SK-N-SH treated with all-trans-retinoic acid at 6 μM for 48 hours (cell line): ENCODE results near the gene PPP3CA.

Source experiments
- ATAC-seq: fragments of 200-7000 bp; cut with Tn5 transposase; 3 replicates; pipeline ENCODE4 v1.9.1; 2020; ENCODE audit warnings: mild to moderate bottlenecking, moderate library complexity
- ARNTL ChIP-seq: fragments of 450-650 bp; formaldehyde crosslinking; IDR thresholded peaks from 2 replicates; pipeline ENCODE4 v1.5.0; 2020; ENCODE audit warnings: low read depth, mild to moderate bottlenecking, moderate library complexity, borderline replicate concordance
- BACH2 ChIP-seq: fragments of 250-450 bp; sonication (Bioruptor Pico); IDR thresholded peaks from 2 replicates; pipeline ENCODE4 v1.9.0; 2021; ENCODE audit warnings: mild to moderate bottlenecking, borderline replicate concordance
- CSDC2 ChIP-seq: fragments of 250-450 bp; sonication (Bioruptor Pico); IDR thresholded peaks from 2 replicates; pipeline ENCODE4 v1.5.0; 2020; ENCODE audit warnings: mild to moderate bottlenecking, moderate library complexity
- ESRRG ChIP-seq: fragments of 250-450 bp; sonication (Bioruptor Pico); IDR thresholded peaks from 2 replicates; pipeline ENCODE4 v1.6.1; 2021; ENCODE audit warnings: mild to moderate bottlenecking
- GLIS3 ChIP-seq: fragments of 250-450 bp; sonication (Bioruptor Pico); IDR thresholded peaks from 2 replicates; pipeline ENCODE4 v1.5.0; 2020; ENCODE audit warnings: mild to moderate bottlenecking, moderate library complexity
- ISL1 ChIP-seq: fragments of 250-450 bp; sonication (Bioruptor Pico); IDR thresholded peaks from 2 replicates; pipeline ENCODE4 v2.1.2; 2022; ENCODE audit warnings: mild to moderate bottlenecking, moderate library complexity
- OSR1 ChIP-seq: fragments of 250-450 bp; sonication (Bioruptor Pico); IDR thresholded peaks from 2 replicates; pipeline ENCODE4 v1.8.0; 2022; ENCODE audit warnings: moderate library complexity, mild to moderate bottlenecking, inconsistent platforms
- RARB ChIP-seq: fragments of 250-450 bp; sonication (Bioruptor Pico); IDR thresholded peaks from 2 replicates; pipeline ENCODE4 v1.8.0; 2021; ENCODE audit warnings: mild to moderate bottlenecking, moderate library complexity
- SNAI2 ChIP-seq: fragments of 250-450 bp; sonication (Bioruptor Pico); IDR thresholded peaks from 2 replicates; pipeline ENCODE4 v1.5.0; 2020; ENCODE audit warnings: mild to moderate bottlenecking, moderate library complexity
- TCF4 ChIP-seq: fragments of 250-450 bp; sonication (Bioruptor Pico); IDR thresholded peaks from 2 replicates; pipeline ENCODE4 v1.8.0; 2021; ENCODE audit warnings: mild to moderate bottlenecking, moderate library complexity, borderline replicate concordance
- TOX ChIP-seq: fragments of 250-450 bp; sonication (Bioruptor Pico); IDR thresholded peaks from 2 replicates; pipeline ENCODE4 v1.8.0; 2021; ENCODE audit warnings: mild to moderate bottlenecking, moderate library complexity, borderline replicate concordance
- ZC3H10 ChIP-seq: fragments of 250-450 bp; sonication (Bioruptor Pico); IDR thresholded peaks from 2 replicates; pipeline ENCODE4 v1.5.1; 2021; ENCODE audit warnings: mild to moderate bottlenecking, moderate library complexity
- ZFP3 ChIP-seq: fragments of 250-450 bp; sonication (Bioruptor Pico); IDR thresholded peaks from 2 replicates; pipeline ENCODE4 v1.5.0; 2020; ENCODE audit warnings: mild to moderate bottlenecking, moderate library complexity
- ZFP30 ChIP-seq: fragments of 450-650 bp; formaldehyde crosslinking; IDR thresholded peaks from 2 replicates; pipeline ENCODE4 v1.5.0; 2022; ENCODE audit warnings: mild to moderate bottlenecking, moderate library complexity
- ZNF565 ChIP-seq: fragments of 450-650 bp; formaldehyde crosslinking; conservative IDR thresholded peaks from 2 replicates; pipeline ENCODE4 v1.5.0; 2020; ENCODE audit warnings: low read depth, mild to moderate bottlenecking, moderate library complexity
- ZNF70 ChIP-seq: fragments of 450-650 bp; formaldehyde crosslinking; IDR thresholded peaks from 2 replicates; pipeline ENCODE4 v1.5.0; 2020; ENCODE audit warnings: mild to moderate bottlenecking, moderate library complexity
- TF ChIP-seq, protein P1 (sequence below): fragments of 250-450 bp; sonication (Bioruptor Pico); IDR thresholded peaks from 2 replicates; pipeline ENCODE4 v1.8.0; 2020; ENCODE audit warnings: mild to moderate bottlenecking, moderate library complexity, borderline replicate concordance
- TF ChIP-seq, protein P2 (sequence below): fragments of 250-450 bp; sonication (Bioruptor Pico); IDR thresholded peaks from 2 replicates; pipeline ENCODE4 v1.5.1; 2020; ENCODE audit warnings: low read depth, mild to moderate bottlenecking, moderate library complexity
- TF ChIP-seq, protein P3 (sequence below): fragments of 250-450 bp; sonication (Bioruptor Pico); IDR thresholded peaks from 2 replicates; pipeline ENCODE4 v1.5.0; 2020; ENCODE audit warnings: mild to moderate bottlenecking, moderate library complexity
- TF ChIP-seq, protein P4 (sequence below): fragments of 250-450 bp; sonication (Bioruptor Pico); IDR thresholded peaks from 2 replicates; pipeline ENCODE4 v1.8.0; 2021; ENCODE audit warnings: low read depth, mild to moderate bottlenecking, moderate library complexity, borderline replicate concordance

Gene PPP3CA

DNA sequence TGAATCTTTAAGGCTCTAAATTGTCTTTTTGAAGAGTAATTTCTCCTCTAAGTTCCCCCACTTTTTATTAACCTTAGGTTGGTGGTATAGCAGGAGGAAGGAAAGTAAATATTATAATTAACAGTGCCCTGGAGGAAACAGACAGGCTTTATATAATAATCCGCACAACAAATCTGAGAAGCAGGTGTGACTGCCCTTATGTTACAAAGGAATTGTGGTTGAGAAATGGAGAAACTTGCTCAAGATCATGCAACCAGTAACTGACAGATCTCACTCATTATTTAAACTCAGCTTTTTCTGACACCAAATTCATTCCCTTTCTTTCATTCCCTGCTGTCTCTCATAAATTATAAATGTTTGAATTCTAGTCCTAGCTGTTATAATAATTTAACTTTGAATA is 282.0 kb downstream of the PPP3CA start:
- TF ChIP-seq ARNTL (CRISPR knock-in tag) (no peak), ESRRG (CRISPR knock-in tag) (no peak), TCF4 (CRISPR knock-in tag) (no peak), OSR1 (no peak), RARB (CRISPR knock-in tag) (no peak), ZNF565 (CRISPR knock-in tag) (no peak), CSDC2 (no peak), ZFP30 (CRISPR knock-in tag) (no peak), ISL1 (CRISPR knock-in tag) (no peak), ZC3H10 (CRISPR knock-in tag) (no peak), ZFP3 (CRISPR knock-in tag) (no peak)
- TF ChIP-seq, protein P1, sequence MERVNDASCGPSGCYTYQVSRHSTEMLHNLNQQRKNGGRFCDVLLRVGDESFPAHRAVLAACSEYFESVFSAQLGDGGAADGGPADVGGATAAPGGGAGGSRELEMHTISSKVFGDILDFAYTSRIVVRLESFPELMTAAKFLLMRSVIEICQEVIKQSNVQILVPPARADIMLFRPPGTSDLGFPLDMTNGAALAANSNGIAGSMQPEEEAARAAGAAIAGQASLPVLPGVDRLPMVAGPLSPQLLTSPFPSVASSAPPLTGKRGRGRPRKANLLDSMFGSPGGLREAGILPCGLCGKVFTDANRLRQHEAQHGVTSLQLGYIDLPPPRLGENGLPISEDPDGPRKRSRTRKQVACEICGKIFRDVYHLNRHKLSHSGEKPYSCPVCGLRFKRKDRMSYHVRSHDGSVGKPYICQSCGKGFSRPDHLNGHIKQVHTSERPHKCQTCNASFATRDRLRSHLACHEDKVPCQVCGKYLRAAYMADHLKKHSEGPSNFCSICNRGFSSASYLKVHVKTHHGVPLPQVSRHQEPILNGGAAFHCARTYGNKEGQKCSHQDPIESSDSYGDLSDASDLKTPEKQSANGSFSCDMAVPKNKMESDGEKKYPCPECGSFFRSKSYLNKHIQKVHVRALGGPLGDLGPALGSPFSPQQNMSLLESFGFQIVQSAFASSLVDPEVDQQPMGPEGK (CRISPR knock-in tag) = no peak
- TF ChIP-seq, protein P2, sequence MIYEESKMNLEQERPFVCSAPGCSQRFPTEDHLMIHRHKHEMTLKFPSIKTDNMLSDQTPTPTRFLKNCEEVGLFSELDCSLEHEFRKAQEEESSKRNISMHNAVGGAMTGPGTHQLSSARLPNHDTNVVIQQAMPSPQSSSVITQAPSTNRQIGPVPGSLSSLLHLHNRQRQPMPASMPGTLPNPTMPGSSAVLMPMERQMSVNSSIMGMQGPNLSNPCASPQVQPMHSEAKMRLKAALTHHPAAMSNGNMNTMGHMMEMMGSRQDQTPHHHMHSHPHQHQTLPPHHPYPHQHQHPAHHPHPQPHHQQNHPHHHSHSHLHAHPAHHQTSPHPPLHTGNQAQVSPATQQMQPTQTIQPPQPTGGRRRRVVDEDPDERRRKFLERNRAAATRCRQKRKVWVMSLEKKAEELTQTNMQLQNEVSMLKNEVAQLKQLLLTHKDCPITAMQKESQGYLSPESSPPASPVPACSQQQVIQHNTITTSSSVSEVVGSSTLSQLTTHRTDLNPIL (CRISPR knock-in tag) = no peak
- TF ChIP-seq, protein P3, sequence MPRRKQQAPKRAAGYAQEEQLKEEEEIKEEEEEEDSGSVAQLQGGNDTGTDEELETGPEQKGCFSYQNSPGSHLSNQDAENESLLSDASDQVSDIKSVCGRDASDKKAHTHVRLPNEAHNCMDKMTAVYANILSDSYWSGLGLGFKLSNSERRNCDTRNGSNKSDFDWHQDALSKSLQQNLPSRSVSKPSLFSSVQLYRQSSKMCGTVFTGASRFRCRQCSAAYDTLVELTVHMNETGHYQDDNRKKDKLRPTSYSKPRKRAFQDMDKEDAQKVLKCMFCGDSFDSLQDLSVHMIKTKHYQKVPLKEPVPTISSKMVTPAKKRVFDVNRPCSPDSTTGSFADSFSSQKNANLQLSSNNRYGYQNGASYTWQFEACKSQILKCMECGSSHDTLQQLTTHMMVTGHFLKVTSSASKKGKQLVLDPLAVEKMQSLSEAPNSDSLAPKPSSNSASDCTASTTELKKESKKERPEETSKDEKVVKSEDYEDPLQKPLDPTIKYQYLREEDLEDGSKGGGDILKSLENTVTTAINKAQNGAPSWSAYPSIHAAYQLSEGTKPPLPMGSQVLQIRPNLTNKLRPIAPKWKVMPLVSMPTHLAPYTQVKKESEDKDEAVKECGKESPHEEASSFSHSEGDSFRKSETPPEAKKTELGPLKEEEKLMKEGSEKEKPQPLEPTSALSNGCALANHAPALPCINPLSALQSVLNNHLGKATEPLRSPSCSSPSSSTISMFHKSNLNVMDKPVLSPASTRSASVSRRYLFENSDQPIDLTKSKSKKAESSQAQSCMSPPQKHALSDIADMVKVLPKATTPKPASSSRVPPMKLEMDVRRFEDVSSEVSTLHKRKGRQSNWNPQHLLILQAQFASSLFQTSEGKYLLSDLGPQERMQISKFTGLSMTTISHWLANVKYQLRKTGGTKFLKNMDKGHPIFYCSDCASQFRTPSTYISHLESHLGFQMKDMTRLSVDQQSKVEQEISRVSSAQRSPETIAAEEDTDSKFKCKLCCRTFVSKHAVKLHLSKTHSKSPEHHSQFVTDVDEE = no peak
- TF ChIP-seq, all 23 proteins: peak for 0

DNA sequence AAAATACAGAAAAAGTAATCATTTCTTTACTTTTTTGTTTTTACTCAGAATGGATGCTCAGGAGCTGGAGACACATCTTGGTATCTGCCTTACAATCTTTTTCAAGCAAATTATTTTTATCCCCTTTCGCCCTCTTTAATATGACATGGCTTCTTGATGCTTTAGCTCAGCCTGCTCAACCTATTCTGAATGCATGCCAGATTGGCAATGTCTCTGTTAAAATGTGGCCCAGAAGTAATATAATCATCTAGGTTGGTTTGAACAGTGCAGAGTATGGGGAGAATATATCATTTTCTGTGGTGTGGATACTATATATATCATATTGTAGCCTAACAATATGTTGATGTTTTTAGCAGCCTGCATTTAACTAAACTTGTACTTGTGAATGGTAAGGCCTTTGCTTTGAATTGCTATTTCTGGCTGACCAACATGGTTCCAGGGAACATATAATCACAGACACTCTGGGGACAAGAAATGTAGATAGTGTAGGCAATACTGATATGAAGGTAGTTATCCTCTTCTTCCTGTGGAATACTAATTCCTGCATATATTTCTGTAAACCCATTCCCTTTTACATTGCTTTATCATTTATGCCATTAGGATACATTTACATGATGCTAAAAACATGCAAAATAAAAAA is 282.7 kb downstream of the PPP3CA start:
- ATAC-seq = no peak
- TF ChIP-seq SNAI2 (CRISPR knock-in tag) (no peak), ZC3H10 (CRISPR knock-in tag) (no peak), ESRRG (CRISPR knock-in tag) (no peak), ZNF70 (no peak)

More for the DNA sequence above, 282.0 kb downstream of the PPP3CA start:
- ATAC-seq = no peak

DNA sequence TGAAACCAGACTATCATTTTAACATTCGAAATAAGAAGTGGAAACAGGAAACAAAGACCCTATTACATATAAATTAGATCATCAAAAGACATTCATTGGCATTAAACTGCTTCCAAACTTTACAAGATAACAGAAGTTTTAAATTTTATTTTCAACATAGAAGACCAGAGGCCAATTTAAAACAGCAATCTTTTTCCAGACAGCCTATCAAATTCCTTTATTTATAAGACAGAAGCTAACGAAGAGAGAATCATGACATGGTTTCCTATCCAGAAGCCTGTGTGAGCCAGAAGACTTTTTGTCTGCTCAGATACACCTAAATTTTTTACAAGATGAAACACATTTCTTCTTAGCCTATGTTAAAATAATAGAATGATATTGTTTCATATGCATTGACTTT is 291.9 kb downstream of the PPP3CA start:
- TF ChIP-seq ISL1 (CRISPR knock-in tag) = peak; percentile 33
- TF ChIP-seq ESRRG (CRISPR knock-in tag) = no peak
- peak; percentile 81 for TF ChIP-seq ZFP30 (CRISPR knock-in tag)
- TF ChIP-seq ZFP3 (CRISPR knock-in tag) = no peak

DNA sequence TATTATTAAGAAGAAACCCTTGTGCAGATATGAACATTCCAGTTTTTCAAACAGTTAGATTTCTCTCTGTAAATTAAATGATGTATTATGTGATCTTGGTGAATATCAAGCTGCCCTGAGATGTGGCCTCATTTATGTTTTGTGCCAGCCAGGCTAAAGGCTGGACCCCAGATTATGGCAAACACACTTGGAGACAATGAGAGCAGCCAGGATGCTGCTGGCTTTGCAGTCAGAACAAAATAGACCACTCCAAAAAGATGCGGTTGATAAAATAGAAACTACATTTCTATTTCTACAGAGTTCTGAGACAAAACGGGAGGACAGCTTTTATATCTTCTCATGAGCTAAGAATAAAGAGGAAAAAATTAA is 296.5 kb downstream of the PPP3CA start:
- TF ChIP-seq, protein P1 (CRISPR knock-in tag) = no peak
- no peak for TF ChIP-seq ARNTL (CRISPR knock-in tag)
- TF ChIP-seq GLIS3 (CRISPR knock-in tag) = no peak
- TF ChIP-seq ISL1 (CRISPR knock-in tag) = no peak
- no peak for TF ChIP-seq BACH2 (CRISPR knock-in tag)
- no peak for TF ChIP-seq TCF4 (CRISPR knock-in tag)
- TF ChIP-seq CSDC2 = no peak
- TF ChIP-seq ZFP3 (CRISPR knock-in tag) = no peak
- TF ChIP-seq, protein P4, sequence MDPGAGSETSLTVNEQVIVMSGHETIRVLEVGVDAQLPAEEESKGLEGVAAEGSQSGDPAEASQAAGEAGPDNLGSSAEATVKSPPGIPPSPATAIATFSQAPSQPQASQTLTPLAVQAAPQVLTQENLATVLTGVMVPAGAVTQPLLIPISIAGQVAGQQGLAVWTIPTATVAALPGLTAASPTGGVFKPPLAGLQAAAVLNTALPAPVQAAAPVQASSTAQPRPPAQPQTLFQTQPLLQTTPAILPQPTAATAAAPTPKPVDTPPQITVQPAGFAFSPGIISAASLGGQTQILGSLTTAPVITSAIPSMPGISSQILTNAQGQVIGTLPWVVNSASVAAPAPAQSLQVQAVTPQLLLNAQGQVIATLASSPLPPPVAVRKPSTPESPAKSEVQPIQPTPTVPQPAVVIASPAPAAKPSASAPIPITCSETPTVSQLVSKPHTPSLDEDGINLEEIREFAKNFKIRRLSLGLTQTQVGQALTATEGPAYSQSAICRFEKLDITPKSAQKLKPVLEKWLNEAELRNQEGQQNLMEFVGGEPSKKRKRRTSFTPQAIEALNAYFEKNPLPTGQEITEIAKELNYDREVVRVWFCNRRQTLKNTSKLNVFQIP (CRISPR knock-in tag) = no peak
- no peak for TF ChIP-seq OSR1
- TF ChIP-seq RARB (CRISPR knock-in tag) = no peak
- no peak for TF ChIP-seq ESRRG (CRISPR knock-in tag)
- no peak for TF ChIP-seq TOX (CRISPR knock-in tag)

More for the DNA sequence above, 291.9 kb downstream of the PPP3CA start:
- peak; percentile 22; the same call in 1 of the 3 replicates for ATAC-seq

More for the DNA sequence above, 296.5 kb downstream of the PPP3CA start:
- no peak for ATAC-seq
